NCI-H345 (cell line): ENCODE results near the gene MYO7B.

Experiments
- DNase-seq: peaks from one replicate; lab custom pipeline; 2025; lab: John Stamatoyannopoulos, UW

MYO7B gene

DNA sequence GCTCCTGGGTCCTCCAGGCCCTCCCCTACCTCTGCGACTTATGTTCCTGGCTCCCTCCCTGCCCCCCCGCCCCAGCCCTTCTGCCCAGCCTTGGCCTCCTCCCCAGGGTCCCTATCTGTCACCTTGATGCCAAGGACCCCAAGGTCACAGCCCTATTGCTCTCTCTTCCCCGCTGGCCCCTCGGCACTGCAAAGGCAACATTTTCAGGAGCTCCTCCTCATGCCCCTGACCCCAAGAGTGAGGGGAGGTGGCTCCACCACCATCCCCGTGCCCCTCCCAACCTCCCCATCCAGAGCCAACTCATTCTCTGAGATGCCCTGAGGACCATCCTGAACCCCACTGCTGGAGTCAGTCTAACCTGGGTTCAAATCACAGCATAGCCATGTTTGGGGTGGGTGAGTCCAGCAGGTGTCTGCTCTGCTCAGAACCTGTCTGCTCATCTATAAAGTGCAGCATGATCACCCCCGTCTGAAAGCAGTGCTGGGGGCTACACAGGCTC is 128.1 kb downstream of the MYO7B start:
- DNase-seq, result no peak

DNA sequence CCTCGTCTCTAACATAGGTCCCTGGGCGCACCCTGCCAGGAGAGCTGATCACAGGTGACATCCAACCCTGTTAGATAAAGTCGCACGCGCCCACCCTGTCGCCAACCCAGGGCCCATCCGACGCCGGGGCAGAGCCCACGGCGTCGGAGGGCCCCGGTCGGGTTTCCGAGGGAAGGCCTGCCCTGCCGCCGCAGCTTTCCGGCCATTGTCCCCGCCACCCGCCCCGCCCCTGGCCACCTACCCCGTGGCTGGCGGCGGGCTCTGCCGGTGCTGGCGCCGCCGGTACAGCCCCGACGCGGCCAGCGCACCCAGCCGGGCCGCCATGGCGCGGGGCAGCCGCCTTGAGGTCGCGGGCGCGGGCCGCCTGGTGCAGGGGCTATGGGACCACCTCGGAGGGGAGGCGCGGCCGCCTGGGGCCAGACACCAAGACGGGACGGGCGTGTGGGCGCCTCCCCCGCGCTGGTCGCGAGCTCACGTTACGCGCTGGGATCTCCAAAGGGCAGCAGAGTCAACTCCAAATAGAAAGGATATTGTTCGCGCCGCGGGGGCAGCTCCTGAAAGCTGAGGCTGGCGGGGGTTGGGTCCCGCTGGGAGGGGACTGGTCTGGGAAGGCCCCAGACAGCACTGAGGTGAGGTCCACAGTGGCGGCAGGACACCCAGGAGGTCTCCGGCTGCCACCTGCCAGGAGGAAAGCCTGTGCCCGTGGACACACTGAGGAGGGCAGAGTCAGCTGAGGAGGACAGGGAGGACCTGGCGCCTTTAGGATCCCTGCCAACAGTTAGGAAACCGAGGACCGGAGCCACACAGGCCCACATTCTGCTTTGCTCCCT is 128.8 kb downstream of the MYO7B start:
- no peak for DNase-seq

DNA sequence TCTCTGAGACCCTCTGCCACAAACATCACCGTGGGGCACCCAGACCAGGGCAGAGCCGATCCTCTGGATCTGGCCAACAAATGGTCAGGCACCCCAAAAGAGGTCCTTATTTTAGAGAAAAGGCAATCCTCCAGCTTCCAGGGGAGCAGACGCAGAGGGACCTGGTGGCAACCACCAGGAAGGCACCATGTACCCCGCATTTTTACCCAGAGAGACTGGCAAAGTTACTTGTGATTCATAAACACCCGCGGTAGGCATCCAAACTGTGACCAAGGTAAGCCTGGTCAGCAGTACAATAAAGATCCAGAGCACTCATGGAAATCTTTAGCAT is 129.4 kb downstream of the MYO7B start:
- DNase-seq, result no peak

GRCh38 chr2:127665267-127665893 is 129.9 kb downstream of the MYO7B start:
- no peak for DNase-seq

GRCh38 chr2:127669056-127669455 is 133.6 kb downstream of the MYO7B start:
- DNase-seq, result no peak

GRCh38 chr2:127670055-127670956 is 134.8 kb downstream of the MYO7B start:
- DNase-seq, result no peak

DNA sequence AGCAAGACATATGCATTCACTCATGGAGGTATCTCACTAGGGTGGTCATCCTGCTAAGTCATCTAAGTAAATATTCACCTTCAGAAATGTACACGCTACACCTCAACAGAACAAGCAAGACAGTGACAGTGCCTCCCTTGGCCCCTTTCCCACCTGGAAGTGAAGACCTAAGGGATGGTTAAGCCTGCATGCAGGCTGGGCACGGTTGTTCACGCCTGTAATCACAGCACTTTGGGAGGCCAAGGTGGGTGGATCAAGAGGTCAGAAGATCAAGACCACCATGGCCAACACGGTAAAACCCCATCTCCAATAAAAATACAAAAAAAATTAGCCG is 135.4 kb downstream of the MYO7B start:
- no peak for DNase-seq

DNA sequence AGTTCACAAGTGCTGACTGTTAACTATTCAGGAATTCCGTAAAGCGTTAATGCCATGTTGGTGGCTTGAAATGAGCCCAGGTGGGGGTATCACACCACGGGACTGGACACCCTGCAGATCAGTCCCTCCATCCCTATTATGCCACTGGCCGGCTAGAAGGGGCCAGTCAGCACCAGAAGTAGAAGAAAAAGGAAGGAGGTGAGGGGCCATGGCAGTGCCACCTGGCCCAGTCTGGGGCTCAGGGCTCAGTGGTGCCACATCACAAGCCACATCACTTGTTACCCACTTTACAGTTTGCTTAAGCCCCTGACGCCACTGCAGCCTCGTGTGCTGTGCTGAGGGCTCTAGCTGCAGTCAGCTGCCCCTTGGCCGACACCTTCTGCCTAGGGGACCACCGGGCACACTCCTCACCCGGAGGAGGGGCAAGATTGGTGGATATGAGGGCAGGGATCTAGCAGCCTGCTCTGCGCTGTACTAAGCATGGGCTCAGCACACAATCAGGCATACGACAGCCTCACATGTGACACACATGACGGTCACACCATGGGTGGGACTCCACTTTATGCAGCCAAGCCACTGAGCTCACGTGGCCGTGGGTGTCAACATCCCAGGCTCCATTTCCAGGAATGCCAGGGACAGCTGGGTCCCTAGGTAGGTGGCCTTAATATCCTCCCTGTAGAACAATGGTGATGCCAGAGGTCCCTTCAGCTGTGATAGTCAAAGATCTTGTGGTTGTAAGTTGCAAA is 136.2 kb downstream of the MYO7B start:
- DNase-seq, result no peak

GRCh38 chr2:127672341-127673224 is 137.1 kb downstream of the MYO7B start:
- DNase-seq, result no peak

GRCh38 chr2:127673291-127674069 is 138.0 kb downstream of the MYO7B start:
- DNase-seq, result no peak

DNA sequence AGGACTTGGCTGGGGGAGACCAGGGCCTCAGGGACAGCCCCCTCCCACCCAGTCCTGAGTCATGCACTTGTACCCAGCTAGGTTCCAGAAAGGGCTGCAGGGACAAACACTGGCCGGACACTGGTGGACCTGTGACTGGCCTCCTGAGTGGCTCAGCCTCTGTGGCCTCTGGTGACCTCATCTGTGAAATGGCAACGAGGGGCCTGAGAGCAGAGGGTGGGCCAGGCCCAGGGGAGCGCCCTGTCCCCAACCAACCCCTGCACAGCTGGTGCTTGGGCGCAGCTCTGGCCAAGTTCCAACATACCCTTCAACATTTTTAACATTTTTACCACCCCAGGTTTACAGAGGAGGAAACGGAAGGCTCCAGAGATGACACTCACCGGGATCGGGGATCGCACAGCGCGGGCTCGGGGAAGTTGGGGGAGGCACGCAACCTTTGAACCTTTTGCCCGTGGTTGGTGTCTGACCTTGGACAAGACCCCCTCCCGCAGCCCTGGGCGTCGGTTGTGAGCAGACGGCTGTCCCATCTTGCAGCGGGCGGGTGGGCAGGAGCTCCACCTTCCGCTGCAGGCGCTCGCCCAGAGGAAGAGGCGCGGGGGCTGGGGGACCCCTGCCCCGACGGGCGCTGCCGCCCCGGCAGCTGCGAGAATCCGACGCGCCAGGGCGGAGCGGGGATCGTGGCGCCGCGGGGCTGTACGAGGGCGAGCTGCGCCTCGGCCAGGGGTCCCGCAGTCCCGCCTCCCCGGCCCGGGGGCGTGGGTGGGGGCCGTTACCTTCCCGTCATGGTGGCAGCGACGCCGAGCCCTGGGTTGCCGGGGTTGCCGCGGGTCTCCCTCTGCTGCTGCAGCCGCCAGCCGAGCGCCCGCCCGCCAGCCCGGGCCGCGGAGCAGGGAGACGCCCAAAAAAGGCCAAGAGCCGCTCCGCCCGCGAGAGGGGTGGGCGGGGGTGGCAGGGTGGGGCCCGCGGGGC is 139.0 kb downstream of the MYO7B start:
- peak; percentile 6 for DNase-seq

DNA sequence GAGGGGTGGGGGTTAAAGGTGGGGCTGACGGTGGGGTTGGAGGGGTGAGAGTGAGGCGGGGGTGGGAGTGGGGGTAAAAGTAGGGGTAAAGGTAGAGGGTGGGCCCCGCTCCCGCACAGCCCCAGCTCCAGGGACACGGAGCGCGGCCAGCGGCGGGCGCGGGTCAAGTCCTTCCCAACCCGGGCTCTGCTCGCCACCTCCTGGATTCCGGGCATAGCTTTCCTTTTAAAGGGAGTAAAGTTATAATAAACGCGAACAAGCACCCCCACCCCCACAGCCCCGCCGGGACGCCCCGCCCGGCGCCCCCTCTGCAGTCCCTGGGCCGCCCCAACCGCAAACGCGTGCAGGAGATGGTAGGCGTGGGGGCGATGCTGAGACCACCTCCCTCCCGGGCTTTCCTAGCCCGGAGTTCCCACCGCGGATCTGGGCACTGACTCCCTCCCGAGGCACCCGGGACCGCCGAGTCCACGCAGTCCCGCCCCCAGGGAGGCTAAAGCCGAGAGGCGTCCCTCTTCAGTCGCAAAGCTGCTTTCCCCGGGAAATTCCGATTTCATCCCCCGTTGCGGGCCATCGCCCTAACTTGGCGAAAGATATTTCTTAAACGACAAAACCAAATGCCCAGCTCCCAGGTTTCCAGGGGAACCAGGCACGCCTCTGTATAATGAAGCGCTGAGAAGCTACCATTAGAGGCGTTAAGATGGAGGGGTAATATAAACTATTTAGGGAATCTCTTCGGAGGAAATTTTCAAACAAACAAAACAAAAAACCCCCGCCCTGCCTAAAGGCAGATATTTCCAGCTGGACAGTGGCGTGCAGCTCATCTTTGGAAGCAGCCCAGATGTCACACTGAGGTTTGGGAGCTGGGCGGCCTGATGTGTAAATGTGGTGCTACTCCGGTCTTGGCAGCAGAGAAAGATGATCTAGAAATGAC is 140.1 kb downstream of the MYO7B start, which contains the start of gene LIMS2:
LIMS2 (minus strand) TSS at position 200 of the 931 bp plus-strand sequence. CDS start 506 bp downstream, outside the sequence.
- DNase-seq, result no peak

- DNase-seq, result no peak
Measured at GRCh38 chr2:127676906-127677305, 141.4 kb downstream of the MYO7B start.

DNA sequence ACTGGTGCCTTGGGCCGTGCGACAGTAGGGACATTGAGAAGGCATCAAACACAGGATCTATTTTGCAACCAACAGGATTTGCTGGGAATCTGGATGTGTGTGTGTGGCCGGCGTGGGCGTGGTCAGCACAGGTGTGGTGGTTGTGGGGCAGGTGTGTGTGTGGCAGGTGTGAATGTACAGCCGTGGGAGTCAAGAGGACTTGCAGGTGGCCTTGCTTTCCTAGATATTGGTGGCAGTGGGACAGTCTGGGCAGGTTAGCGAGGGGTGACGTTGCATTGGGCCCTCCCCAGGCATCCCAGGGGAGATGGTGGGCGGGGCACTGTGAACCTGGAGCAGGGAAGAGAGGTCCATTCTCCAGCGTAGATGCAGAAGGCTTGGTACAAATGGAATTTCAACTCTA is 143.0 kb downstream of the MYO7B start:
- DNase-seq, result no peak

- no peak for DNase-seq
Measured at GRCh38 chr2:127678991-127679390, 143.5 kb downstream of the MYO7B start.

- no peak for DNase-seq
Measured at GRCh38 chr2:127679680-127680361, 144.3 kb downstream of the MYO7B start.

DNA sequence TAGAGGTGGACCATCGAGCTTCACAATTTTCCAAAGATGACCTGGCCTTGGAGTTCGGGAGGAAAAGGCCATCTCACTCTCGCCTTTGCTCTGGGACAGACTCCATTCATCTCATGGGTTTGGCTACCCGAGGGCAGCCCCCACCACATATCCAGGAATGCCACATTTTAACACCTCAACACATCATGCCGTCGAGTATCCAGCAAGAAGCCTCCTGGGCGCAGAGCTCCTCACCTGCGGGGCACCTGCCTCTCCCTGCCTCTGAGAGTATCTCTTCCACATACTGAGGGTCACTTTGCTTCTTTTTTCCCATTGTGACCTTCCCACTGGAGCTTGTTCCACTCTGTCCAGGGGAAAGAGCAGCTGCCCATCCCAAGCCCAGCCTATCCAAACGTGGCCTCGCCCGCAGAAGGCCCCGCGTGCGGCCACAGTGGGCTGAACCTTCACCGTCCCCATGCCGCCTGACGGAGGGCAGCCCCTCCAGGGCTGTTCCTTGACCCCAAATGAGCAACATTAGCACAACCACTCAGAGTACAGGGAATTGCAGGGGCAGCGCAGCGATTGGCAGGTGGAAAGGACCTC is 145.3 kb downstream of the MYO7B start:
- DNase-seq, result no peak
